OCI-LY1 (cell line): ENCODE results near the gene PKNOX2.

Experiments used
- H2AFZ ChIP-seq: fragments of 200-600 bp; sonication (generic), shearing (Covaris generic); 2 replicates; pipeline ENCODE4 v1.6.0; 2014; ENCODE audit warnings: antibody characterized with exemption, mild to moderate bottlenecking, low read length
- H3F3A ChIP-seq: fragments of 200-600 bp; sonication (generic), shearing (Covaris generic); 2 replicates; pipeline ENCODE4 v1.6.0; 2014; ENCODE audit warnings: mild to moderate bottlenecking, antibody characterized with exemption, low read length, moderate library complexity; ENCODE audit not compliant: insufficient read depth
- H3K27ac ChIP-seq: fragments of 200-600 bp; sonication (generic); 2 replicates; pipeline ENCODE4 v1.5.1; 2014; ENCODE audit warnings: low read length, mixed run types, mild to moderate bottlenecking, low read depth; ENCODE audit not compliant: poor library complexity, severe bottlenecking
- H3K27me3 ChIP-seq: fragments of 200-600 bp; sonication (generic); 2 replicates; pipeline ENCODE4 v1.6.0; 2014; ENCODE audit warnings: antibody characterized with exemption, mild to moderate bottlenecking, low read length, moderate library complexity; ENCODE audit not compliant: insufficient read depth
- H3K36me3 ChIP-seq: fragments of 200-600 bp; sonication (generic); 2 replicates; pipeline ENCODE4 v1.6.1; 2014; ENCODE audit warnings: mild to moderate bottlenecking, antibody characterized with exemption, low read length, moderate library complexity, mixed read lengths; ENCODE audit not compliant: insufficient read depth
- H3K4me1 ChIP-seq: fragments of 200-600 bp; sonication (generic); 2 replicates; pipeline ENCODE4 v1.5.1; 2014; ENCODE audit warnings: mild to moderate bottlenecking, low read length, moderate library complexity; ENCODE audit not compliant: insufficient read depth, severe bottlenecking
- H3K4me2 ChIP-seq: fragments of 200-600 bp; sonication (generic), shearing (Covaris generic); 2 replicates; pipeline ENCODE4 v1.6.1; 2014; ENCODE audit warnings: low read length
- H3K4me3 ChIP-seq: fragments of 200-600 bp; sonication (generic); 2 replicates; pipeline ENCODE4 v1.5.1; 2014; ENCODE audit warnings: low read length, low read depth, mild to moderate bottlenecking, mixed read lengths; ENCODE audit not compliant: poor library complexity, severe bottlenecking
- H3K79me2 ChIP-seq: fragments of 200-600 bp; shearing (Covaris generic); 2 replicates; pipeline ENCODE4 v1.6.1; 2016; ENCODE audit warnings: mixed run types, low read length, mixed read lengths; ENCODE audit not compliant: insufficient read depth
- H3K9ac ChIP-seq: fragments of 200-600 bp; sonication (generic), shearing (Covaris generic); 2 replicates; pipeline ENCODE4 v1.6.1; 2014; ENCODE audit warnings: mild to moderate bottlenecking, low read length, mixed read lengths
- H3K9me2 ChIP-seq: fragments of 200-600 bp; sonication (generic), shearing (Covaris generic); 2 replicates; pipeline ENCODE4 v1.6.1; 2014; ENCODE audit warnings: low read depth, mild to moderate bottlenecking, low read length, mixed read lengths
- H3K9me3 ChIP-seq: fragments of 200-600 bp; shearing (Covaris generic); 2 replicates; pipeline ENCODE4 v1.6.1; 2014; ENCODE audit warnings: low read length, mixed read lengths
- H4K20me1 ChIP-seq: fragments of 200-600 bp; sonication (generic), shearing (Covaris generic); 2 replicates; pipeline ENCODE4 v1.6.0; 2016; ENCODE audit warnings: mild to moderate bottlenecking, low read length; ENCODE audit not compliant: insufficient read depth
- EZH2 ChIP-seq: fragments of 200-600 bp; sonication (generic), shearing (Covaris generic); IDR thresholded peaks from 2 replicates; pipeline ENCODE4 v1.8.0; 2017; ENCODE audit warnings: borderline replicate concordance, mixed run types, mild to moderate bottlenecking, antibody characterized with exemption, low read length, moderate library complexity, mixed read lengths
- TF ChIP-seq, protein P1 (sequence below): fragments of 200-600 bp; sonication (generic), shearing (Covaris generic); IDR thresholded peaks from 2 replicates; pipeline ENCODE4 v1.5.1; 2017; ENCODE audit warnings: mild to moderate bottlenecking, antibody characterized with exemption, low read length, moderate library complexity, mixed read lengths

PKNOX2 gene, protein sequence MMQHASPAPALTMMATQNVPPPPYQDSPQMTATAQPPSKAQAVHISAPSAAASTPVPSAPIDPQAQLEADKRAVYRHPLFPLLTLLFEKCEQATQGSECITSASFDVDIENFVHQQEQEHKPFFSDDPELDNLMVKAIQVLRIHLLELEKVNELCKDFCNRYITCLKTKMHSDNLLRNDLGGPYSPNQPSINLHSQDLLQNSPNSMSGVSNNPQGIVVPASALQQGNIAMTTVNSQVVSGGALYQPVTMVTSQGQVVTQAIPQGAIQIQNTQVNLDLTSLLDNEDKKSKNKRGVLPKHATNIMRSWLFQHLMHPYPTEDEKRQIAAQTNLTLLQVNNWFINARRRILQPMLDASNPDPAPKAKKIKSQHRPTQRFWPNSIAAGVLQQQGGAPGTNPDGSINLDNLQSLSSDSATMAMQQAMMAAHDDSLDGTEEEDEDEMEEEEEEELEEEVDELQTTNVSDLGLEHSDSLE

DNA sequence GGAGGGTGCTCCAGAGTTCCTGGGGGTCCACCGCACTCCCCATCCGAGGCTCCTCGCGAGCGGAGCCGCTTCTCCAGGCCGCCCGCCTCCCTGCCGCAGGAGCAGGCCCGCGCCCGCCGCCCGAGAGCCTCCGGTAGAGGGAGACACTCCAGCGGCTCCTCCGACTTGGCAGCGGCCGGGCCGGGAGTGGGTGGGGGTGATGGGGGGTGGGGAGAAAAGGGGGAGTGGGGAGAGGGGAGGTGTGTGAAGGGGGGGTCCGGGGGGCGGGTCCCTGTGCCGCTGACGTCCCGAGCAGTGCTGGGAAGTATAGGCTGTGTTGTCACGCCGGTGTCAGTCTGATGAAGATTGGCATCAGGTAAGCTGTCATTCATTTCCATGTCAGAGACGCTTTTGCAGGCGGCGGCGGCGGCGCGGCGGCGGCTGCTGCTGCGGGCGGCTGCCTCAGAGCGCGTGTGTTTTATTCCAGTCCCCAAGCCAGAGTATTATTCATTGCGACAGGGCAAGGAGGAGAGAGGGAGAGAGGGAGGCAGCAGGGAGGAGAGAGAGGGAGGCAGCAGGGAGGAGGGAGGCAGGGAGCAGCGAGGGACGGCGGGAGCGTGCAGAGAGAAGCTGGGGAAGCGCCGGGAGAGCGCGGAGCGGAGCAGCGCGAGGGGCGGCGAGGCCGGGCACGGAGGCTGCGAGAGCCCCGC lies at the start of gene PKNOX2:
Gene PKNOX2, plus strand, starts transcription at position 330 of the 689 bp plus-strand sequence. CDS start 186,555 bp downstream, outside the sequence.
- no peak for TF ChIP-seq EZH2
- TF ChIP-seq, protein P1, sequence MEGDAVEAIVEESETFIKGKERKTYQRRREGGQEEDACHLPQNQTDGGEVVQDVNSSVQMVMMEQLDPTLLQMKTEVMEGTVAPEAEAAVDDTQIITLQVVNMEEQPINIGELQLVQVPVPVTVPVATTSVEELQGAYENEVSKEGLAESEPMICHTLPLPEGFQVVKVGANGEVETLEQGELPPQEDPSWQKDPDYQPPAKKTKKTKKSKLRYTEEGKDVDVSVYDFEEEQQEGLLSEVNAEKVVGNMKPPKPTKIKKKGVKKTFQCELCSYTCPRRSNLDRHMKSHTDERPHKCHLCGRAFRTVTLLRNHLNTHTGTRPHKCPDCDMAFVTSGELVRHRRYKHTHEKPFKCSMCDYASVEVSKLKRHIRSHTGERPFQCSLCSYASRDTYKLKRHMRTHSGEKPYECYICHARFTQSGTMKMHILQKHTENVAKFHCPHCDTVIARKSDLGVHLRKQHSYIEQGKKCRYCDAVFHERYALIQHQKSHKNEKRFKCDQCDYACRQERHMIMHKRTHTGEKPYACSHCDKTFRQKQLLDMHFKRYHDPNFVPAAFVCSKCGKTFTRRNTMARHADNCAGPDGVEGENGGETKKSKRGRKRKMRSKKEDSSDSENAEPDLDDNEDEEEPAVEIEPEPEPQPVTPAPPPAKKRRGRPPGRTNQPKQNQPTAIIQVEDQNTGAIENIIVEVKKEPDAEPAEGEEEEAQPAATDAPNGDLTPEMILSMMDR = no peak
- H3K4me3 ChIP-seq = no peak within 1 kb of the TSS
- H3K9me3 ChIP-seq = no peaks in the 10 kb centered on the region
- no peak within 1 kb of the TSS for H3K4me2 ChIP-seq
- H3K36me3 ChIP-seq = no peaks in the 10 kb centered on the region
- no peaks in the 10 kb centered on the region for H3K4me1 ChIP-seq
- no peak within 1 kb of the TSS for H3K27ac ChIP-seq
- H3K79me2 ChIP-seq = no peaks in the 10 kb centered on the region
- H3K9ac ChIP-seq = no peak within 1 kb of the TSS
- no peaks in the 10 kb centered on the region for H4K20me1 ChIP-seq
- H2AFZ ChIP-seq = no peak within 1 kb of the TSS
- no peaks in the 10 kb centered on the region for H3K27me3 ChIP-seq
- no peaks in the 10 kb centered on the region for H3F3A ChIP-seq
- no peaks in the 10 kb centered on the region for H3K9me2 ChIP-seq

DNA sequence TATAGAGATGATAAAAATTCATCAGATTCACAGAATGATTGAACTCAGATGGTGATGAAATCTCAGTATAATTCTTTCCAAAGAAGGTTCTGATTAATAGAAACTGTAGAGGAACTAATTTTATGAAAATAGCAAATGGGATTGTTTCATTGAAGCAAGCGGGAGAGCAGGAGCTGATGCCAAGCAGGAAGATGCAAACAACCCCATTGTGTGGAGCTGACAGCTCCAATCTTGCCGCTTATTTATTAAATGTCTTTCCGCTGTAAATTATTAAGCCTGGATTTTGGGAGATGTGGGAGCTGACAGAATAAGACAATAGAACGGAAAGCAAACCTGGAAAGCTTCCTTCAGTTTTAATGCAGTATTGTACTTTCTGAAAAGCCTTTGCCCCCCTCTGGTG lies 47.1 kb upstream of the PKNOX2 start:
- H2AFZ ChIP-seq = no peak overlapping the region
- no peak overlapping the region for H3K9ac ChIP-seq
- H3K4me2 ChIP-seq = no peak overlapping the region
- H3K4me3 ChIP-seq = no peak overlapping the region
- no peak overlapping the region for H3K27ac ChIP-seq
- no peaks in the 10 kb centered on the region for H3K9me2 ChIP-seq
- no peaks in the 10 kb centered on the region for H3K36me3 ChIP-seq
- H3K79me2 ChIP-seq = no peaks in the 10 kb centered on the region
- no peaks in the 10 kb centered on the region for H3K9me3 ChIP-seq
- no peaks in the 10 kb centered on the region for H3F3A ChIP-seq
- peaks cover 3% of the 10 kb centered on the region for H3K4me1 ChIP-seq
- TF ChIP-seq EZH2 = no peak
- TF ChIP-seq, protein P1 = no peak
- H3K27me3 ChIP-seq = no peaks in the 10 kb centered on the region
- no peaks in the 10 kb centered on the region for H4K20me1 ChIP-seq

DNA sequence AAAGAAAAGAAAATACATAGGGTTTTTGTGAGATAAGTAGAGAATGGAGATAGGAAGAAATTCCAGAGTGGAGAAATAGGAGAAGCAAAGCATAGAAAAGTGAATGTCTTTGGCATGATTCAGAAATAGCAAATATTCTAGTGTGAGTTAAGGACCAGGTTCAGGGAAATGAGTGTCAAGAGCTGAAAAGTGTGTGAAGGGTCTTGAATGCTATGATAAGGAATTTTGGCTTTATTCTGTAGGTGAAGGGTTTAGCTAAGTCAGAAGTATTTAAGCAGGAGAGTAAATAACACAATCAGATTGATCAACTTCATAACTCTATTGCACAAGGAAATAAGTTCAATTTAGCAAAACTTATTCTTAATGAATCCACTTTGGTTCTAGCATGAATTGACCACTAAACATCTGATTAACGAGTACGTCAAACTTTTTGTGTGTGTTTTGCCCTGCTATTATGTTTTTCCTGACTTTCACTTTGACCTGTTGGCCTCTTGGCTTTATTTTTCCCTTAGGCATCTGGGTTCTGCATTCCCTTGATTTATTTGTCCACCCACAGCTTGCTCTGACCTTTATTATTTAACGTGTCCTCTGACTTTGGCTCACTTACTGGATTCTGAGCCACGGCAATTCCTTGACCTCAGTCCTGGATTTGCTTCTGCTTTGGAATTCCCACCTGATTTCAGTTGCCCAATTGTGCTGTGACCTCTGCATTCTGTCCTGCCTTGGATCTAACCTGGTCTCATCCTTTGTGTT lies 41.2 kb upstream of the PKNOX2 start:
- no peaks in the 10 kb centered on the region for H3K9me2 ChIP-seq
- H3K9ac ChIP-seq = no peak overlapping the region
- no peaks in the 10 kb centered on the region for H3K27me3 ChIP-seq
- H3K4me2 ChIP-seq = no peak overlapping the region
- TF ChIP-seq, protein P1 = no peak
- peak overlapping the region; percentile 78 for H2AFZ ChIP-seq
- H3K79me2 ChIP-seq = no peaks in the 10 kb centered on the region
- peak overlapping the region; percentile 18 for H3K4me3 ChIP-seq
- no peaks in the 10 kb centered on the region for H3F3A ChIP-seq
- no peaks in the 10 kb centered on the region for H3K36me3 ChIP-seq
- H3K4me1 ChIP-seq = peaks cover 9% of the 10 kb centered on the region
- no peak overlapping the region for H3K27ac ChIP-seq
- H4K20me1 ChIP-seq = no peaks in the 10 kb centered on the region
- no peaks in the 10 kb centered on the region for H3K9me3 ChIP-seq
